HL-60 (cell line): Measurements from ENCODE around the gene BIRC6.

Source experiments
- CTCF ChIP-seq: IDR thresholded peaks from one replicate; pipeline ENCODE4 v1.5.1; 2011; ENCODE audit warnings: low read length, control low read depth, inconsistent platforms; ENCODE audit not compliant: insufficient read depth
- GABPA ChIP-seq: IDR thresholded peaks from 2 replicates; pipeline ENCODE4 v1.6.1; 2012; ENCODE audit warnings: low read depth
- POLR2AphosphoS5 ChIP-seq: IDR thresholded peaks from 2 replicates; pipeline ENCODE4 v1.6.1; 2012; ENCODE audit warnings: low read depth
- REST ChIP-seq: IDR thresholded peaks from 2 replicates; pipeline ENCODE4 v1.6.1; 2012; ENCODE audit warnings: low read depth; ENCODE audit not compliant: insufficient replicate concordance
- SPI1 ChIP-seq: IDR thresholded peaks from 2 replicates; pipeline ENCODE4 v1.6.1; 2012; ENCODE audit warnings: low read depth, mild to moderate bottlenecking, borderline replicate concordance

- TF ChIP-seq CTCF (no peak), POLR2AphosphoS5 (no peak), REST (no peak), SPI1 (no peak), GABPA (no peak)
These were observed 178.0 kb downstream of the BIRC6 start for GRCh38 chr2:32534831-32535230.
